Mesendoderm (in vitro differentiated cells): ENCODE data around the gene NSUN5.
"Not testable (repeated sequence)": the region's sequence is repeated elsewhere in the genome, so short reads cannot be mapped to it uniquely, and the experiment has no call there.

ENCODE experiments used
- DNase-seq: peaks from one replicate; pipeline ENCODE4 v3.0.0; 2013
- H2AK5ac ChIP-seq: 2 replicates; pipeline ENCODE4 v1.6.1; 2013; ENCODE audit warnings: low read length, inconsistent platforms
- H2BK120ac ChIP-seq: 2 replicates; pipeline ENCODE4 v1.6.1; 2013; ENCODE audit warnings: low read depth, mild to moderate bottlenecking, low read length, moderate library complexity, mixed read lengths
- H2BK15ac ChIP-seq: replicated peaks from 2 replicates; pipeline ENCODE4 v1.6.1; 2013; ENCODE audit warnings: low read depth, mild to moderate bottlenecking, moderate library complexity
- H2BK5ac ChIP-seq: 2 replicates; pipeline ENCODE4 v1.6.1; 2013; ENCODE audit warnings: low read length, inconsistent platforms
- H3K18ac ChIP-seq: 2 replicates; pipeline ENCODE4 v1.6.1; 2013; ENCODE audit warnings: mild to moderate bottlenecking, low read length, mixed read lengths
- H3K23ac ChIP-seq: one replicate; pipeline ENCODE4 v1.6.1; 2013; ENCODE audit warnings: low read length
- H3K27ac ChIP-seq: 2 replicates; pipeline ENCODE4 v1.5.1; 2013; ENCODE audit warnings: low read depth, mild to moderate bottlenecking, inconsistent platforms, low read length, moderate library complexity
- H3K27me3 ChIP-seq: 2 replicates; pipeline ENCODE4 v1.6.1; 2013; ENCODE audit warnings: low read length, control low read depth, mild to moderate bottlenecking, inconsistent platforms; ENCODE audit not compliant: insufficient read depth, poor library complexity
- H3K36me3 ChIP-seq: 2 replicates; pipeline ENCODE4 v1.6.1; 2013; ENCODE audit warnings: low read length, inconsistent platforms; ENCODE audit not compliant: control insufficient read depth, insufficient read depth
- H3K4ac ChIP-seq: one replicate; pipeline ENCODE4 v1.6.1; 2013; ENCODE audit warnings: low read depth, mild to moderate bottlenecking, low read length, moderate library complexity
- H3K4me1 ChIP-seq: 2 replicates; pipeline ENCODE4 v1.6.1; 2013; ENCODE audit warnings: low read depth, low read length, inconsistent platforms; ENCODE audit not compliant: control insufficient read depth
- H3K4me2 ChIP-seq: 2 replicates; pipeline ENCODE4 v1.6.1; 2013; ENCODE audit warnings: low read length
- H3K4me3 ChIP-seq: 2 replicates; pipeline ENCODE4 v1.5.1; 2013; ENCODE audit warnings: mild to moderate bottlenecking, low read length
- H3K56ac ChIP-seq: one replicate; pipeline ENCODE4 v1.6.1; 2013; ENCODE audit warnings: low read length
- H3K79me1 ChIP-seq: 2 replicates; pipeline ENCODE4 v1.6.1; 2013; ENCODE audit warnings: low read length, inconsistent platforms
- H3K79me2 ChIP-seq: 2 replicates; pipeline ENCODE4 v1.6.1; 2013; ENCODE audit warnings: mild to moderate bottlenecking, low read length; ENCODE audit not compliant: control insufficient read depth, insufficient read depth
- H3K9ac ChIP-seq: 2 replicates; pipeline ENCODE4 v1.6.1; 2013; ENCODE audit warnings: low read length, inconsistent platforms
- H4K5ac ChIP-seq: one replicate; pipeline ENCODE4 v1.6.1; 2013; ENCODE audit warnings: low read length
- H4K8ac ChIP-seq: one replicate; pipeline ENCODE4 v1.6.1; 2013; ENCODE audit warnings: low read depth, mild to moderate bottlenecking, control low read depth, low read length, moderate library complexity
- WGBS: extraction: QIAGEN DNeasy Blood & Tissue Kit; methylation state at CpG from one replicate; pipeline ENCODE4 v1.1.7; 2013; ENCODE audit warnings: low lambda C conversion rate, missing lambda C conversion rate; ENCODE audit not compliant: insufficient coverage; ENCODE audit errors: extremely low coverage; 5-methylcytosine and 5-hydroxymethylcytosine counted together

NSUN5 gene

DNA sequence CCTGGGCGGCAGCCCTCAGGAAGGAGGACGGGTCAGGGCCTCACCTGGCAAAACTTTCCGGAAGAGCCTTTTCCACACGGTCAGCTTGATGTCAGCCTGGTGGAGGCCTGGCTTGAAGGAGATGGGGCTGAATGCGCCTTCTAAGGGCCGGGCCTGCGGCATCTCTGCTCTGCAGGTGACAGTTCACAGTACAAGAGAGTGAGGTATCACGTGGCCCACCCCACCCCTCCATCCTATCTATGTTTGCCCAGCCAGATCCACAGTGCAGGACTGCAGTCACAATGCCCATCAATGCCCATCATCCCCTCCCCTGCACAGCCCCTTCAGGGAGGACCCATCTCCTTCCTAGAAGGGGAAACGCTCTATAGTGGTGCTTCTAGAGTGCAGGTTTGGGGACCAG lies 7.9 kb upstream of the NSUN5 start:
- Histone ChIP-seq H3K4ac (no peak overlapping the region), H3K18ac (no peak overlapping the region), H2BK120ac (no peak overlapping the region), H3K4me3 (no peak overlapping the region), H3K9ac (no peak overlapping the region), H3K79me2 (no peaks in the 10 kb centered on the region), H2BK15ac (no peak overlapping the region), H4K5ac (no peak overlapping the region), H3K56ac (no peak overlapping the region), H2AK5ac (no peak overlapping the region), H3K27ac (no peak overlapping the region), H3K23ac (no peak overlapping the region), H3K27me3 (no peaks in the 10 kb centered on the region), H3K36me3 (no peaks in the 10 kb centered on the region), H2BK5ac (no peak overlapping the region), H3K79me1 (no peaks in the 10 kb centered on the region), H3K4me1 (no peaks in the 10 kb centered on the region), H4K8ac (no peak overlapping the region), H3K4me2 (no peak overlapping the region)
- WGBS: no CpG with 5 or more reads among the region's 9 CpGs
- DNase-seq: no peak

DNA sequence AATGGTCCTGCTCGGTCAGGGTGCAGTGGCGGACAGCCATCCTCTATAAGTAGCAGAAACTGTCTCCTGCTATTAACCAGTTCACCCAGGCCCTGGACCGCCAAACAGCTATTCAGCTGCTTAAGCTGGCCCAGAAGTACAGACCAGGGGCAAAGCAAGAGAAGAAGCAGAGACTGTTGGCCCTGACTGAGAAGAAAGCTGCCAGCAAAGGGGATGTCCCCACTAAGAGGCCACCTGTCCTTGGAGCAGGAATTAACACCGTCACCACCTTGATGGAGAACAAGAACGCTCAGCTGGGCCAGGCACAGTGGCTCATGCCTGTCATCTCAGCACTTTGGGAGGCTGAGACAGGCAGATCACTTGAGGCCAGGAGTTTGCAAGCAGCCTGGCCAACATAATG lies 5.6 kb upstream of the NSUN5 start:
- H3K4me2 ChIP-seq: no peak overlapping the region
- H3K4ac ChIP-seq: no peak overlapping the region
- no peaks in the 10 kb centered on the region for H3K79me1 ChIP-seq
- no peak overlapping the region for H3K27ac ChIP-seq
- H3K18ac ChIP-seq: no peak overlapping the region
- no peak overlapping the region for H3K4me3 ChIP-seq
- H4K8ac ChIP-seq: no peak overlapping the region
- H3K4me1 ChIP-seq: no peaks in the 10 kb centered on the region
- no peaks in the 10 kb centered on the region for H3K27me3 ChIP-seq
- no peak overlapping the region for H3K56ac ChIP-seq
- H3K79me2 ChIP-seq: no peaks in the 10 kb centered on the region
- no CpG with 5 or more reads among the region's 5 CpGs for whole genome bisulfite sequencing
- no peaks in the 10 kb centered on the region for H3K36me3 ChIP-seq
- H3K9ac ChIP-seq: no peak overlapping the region
- H2BK15ac ChIP-seq: no peak overlapping the region
- H3K23ac ChIP-seq: no peak overlapping the region
- no peak for DNase-seq
- no peak overlapping the region for H4K5ac ChIP-seq
- no peak overlapping the region for H2BK5ac ChIP-seq
- no peak overlapping the region for H2AK5ac ChIP-seq
- H2BK120ac ChIP-seq: no peak overlapping the region

DNA sequence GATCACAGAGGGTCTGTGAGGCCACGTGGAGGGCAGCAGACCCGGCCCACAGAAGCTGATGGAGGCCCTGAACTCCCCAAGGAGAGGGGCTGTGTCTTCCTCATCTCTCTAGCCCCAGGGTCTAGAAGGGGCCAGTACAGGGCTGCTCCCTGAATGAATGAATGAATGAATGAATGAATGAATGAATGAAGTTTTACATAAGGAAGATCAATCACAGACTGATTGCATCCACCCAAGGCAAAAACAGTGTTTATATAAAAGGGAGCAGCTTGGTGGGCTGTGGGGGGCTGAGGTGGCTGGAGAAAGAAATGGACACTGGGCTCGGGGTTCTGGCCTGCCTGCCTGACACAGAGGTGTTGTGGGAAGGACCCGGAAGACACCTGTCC lies 4.9 kb upstream of the NSUN5 start:
- no CpG with 5 or more reads among the region's 4 CpGs for WGBS
- Histone ChIP-seq H3K9ac (no peak overlapping the region), H3K56ac (no peak overlapping the region), H2BK5ac (no peak overlapping the region), H3K36me3 (no peaks in the 10 kb centered on the region), H4K8ac (no peak overlapping the region), H3K79me2 (no peaks in the 10 kb centered on the region), H3K23ac (no peak overlapping the region), H2BK15ac (no peak overlapping the region), H2AK5ac (no peak overlapping the region), H4K5ac (no peak overlapping the region), H3K27ac (no peak overlapping the region), H2BK120ac (no peak overlapping the region), H3K79me1 (no peaks in the 10 kb centered on the region), H3K4me1 (no peaks in the 10 kb centered on the region), H3K4ac (no peak overlapping the region), H3K4me3 (no peak overlapping the region), H3K4me2 (no peak overlapping the region), H3K18ac (no peak overlapping the region), H3K27me3 (no peaks in the 10 kb centered on the region)
- no peak for DNase-seq

DNA sequence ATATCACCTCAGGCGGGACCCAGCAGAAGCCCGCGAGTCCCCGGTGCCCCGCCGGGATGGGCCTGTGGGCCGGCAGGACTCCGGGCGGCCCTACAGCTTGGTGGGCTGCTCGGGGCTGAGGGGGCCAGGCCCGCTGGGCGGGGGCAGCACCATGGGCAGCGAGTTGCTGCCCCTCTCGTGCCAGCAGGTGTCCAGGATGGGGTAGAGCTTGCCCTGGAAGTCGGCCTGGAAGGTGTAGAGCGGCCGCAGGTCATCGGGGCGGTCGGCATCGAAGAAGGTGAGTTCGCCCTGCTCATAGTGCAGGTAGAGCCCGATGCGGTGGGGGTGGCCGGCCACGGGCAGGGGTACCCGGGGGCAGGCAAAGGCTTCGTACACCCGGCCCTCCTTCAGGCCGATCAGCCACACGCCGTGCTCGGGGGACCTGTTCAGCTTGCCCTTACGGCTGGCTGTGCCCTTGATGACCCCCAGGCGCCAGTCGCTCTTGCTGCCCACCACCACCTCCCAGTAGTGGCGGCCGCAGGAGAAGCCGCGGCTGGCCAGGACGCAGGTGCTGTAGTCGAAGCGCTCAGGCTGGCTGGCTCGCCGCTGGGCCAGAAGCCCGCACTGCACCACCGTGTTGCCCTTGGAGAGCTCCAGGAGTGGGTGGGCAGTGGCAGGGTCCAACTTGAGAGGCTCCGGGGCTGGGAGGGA lies 4.3 kb upstream of the NSUN5 start:
- no peak overlapping the region for H4K5ac ChIP-seq
- no peak overlapping the region for H3K18ac ChIP-seq
- no peak overlapping the region for H2BK5ac ChIP-seq
- no peak overlapping the region for H3K27ac ChIP-seq
- WGBS: no CpG with 5 or more reads among the region's 48 CpGs
- H3K36me3 ChIP-seq: no peaks in the 10 kb centered on the region
- no peak overlapping the region for H3K56ac ChIP-seq
- H2BK120ac ChIP-seq: no peak overlapping the region
- DNase-seq: no peak
- no peaks in the 10 kb centered on the region for H3K27me3 ChIP-seq
- no peak overlapping the region for H3K9ac ChIP-seq
- no peak overlapping the region for H3K4me2 ChIP-seq
- H3K4me3 ChIP-seq: no peak overlapping the region
- no peak overlapping the region for H3K4ac ChIP-seq
- no peaks in the 10 kb centered on the region for H3K4me1 ChIP-seq
- no peak overlapping the region for H2AK5ac ChIP-seq
- H4K8ac ChIP-seq: no peak overlapping the region
- H2BK15ac ChIP-seq: no peak overlapping the region
- H3K79me1 ChIP-seq: no peaks in the 10 kb centered on the region
- no peak overlapping the region for H3K23ac ChIP-seq
- H3K79me2 ChIP-seq: peaks cover 4% of the 10 kb centered on the region

DNA sequence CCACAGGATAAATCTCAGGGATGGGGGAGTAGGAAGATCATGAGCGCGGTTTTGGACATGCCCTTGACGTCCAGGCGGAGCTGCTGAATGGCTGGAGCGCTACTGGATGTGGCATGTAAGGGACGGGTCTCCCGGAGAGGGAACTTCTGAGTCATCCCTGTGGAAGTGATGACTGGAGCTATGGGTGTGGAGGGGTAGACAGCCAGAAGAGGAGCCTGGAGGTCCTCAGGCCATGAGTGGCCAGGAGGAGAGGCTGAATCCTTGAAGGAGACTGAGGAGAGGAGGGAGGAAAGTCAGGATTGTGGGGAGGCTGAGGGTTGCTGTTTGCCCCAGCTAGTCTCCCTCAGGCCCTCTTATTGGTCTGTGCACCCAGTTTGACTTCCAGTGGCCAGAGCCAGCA lies 2.8 kb upstream of the NSUN5 start:
- H3K27me3 ChIP-seq, H3K18ac ChIP-seq, H2BK5ac ChIP-seq, H3K23ac ChIP-seq, H4K5ac ChIP-seq, H3K4me2 ChIP-seq, H2BK15ac ChIP-seq, H3K27ac ChIP-seq, H3K4me3 ChIP-seq, H3K79me1 ChIP-seq, H3K56ac ChIP-seq, H3K36me3 ChIP-seq, H4K8ac ChIP-seq, H3K9ac ChIP-seq, H2BK120ac ChIP-seq, DNase-seq, H3K4me1 ChIP-seq, H2AK5ac ChIP-seq, H3K4ac ChIP-seq: not testable (repeated sequence)
- no CpG with 5 or more reads among the region's 7 CpGs for WGBS
- H3K79me2 ChIP-seq: peaks cover 16% of the 10 kb centered on the region

DNA sequence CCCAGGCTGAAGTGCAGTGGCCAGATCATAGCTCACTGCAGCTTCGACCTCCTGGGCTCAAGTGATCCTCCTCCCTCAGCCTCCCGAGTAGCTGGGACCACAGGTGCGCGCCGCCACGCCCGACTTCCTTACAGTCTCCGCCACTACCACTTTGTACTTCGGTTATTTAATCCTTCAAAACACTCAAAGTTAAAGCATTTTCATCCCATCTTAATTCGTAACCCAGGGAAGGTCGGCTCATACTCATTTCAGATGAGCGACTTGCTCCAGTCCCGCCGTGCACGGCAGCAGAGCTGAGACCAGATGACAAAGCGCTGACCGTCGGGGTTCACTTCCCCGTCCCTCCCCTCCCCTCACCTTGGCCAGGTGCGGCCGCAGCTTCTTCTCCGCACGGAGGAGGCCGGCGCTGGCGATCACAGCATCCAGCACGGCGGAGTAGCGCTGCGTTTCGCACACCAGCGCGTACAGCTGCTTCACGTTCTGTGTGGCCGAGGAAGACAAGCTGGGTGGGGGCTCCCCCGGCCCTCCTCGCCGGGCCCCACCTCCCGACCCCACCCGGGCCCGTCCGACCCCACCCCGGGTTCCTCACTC lies 457 bp downstream of the NSUN5 start:
- peak overlapping the region; percentile 82 for H3K4me2 ChIP-seq
- peak overlapping the region; percentile 72 for H3K4me3 ChIP-seq
- H3K27me3 ChIP-seq: no peaks in the 10 kb centered on the region
- H3K18ac ChIP-seq: no peak overlapping the region
- no peak overlapping the region for H2BK15ac ChIP-seq
- peak; percentile 22 for DNase-seq
- no peaks in the 10 kb centered on the region for H3K4me1 ChIP-seq
- no peak overlapping the region for H3K27ac ChIP-seq
- peak overlapping the region; percentile 63 for H3K4ac ChIP-seq
- peaks cover 8% of the 10 kb centered on the region for H3K79me1 ChIP-seq
- H2AK5ac ChIP-seq: no peak overlapping the region
- no peak overlapping the region for H3K23ac ChIP-seq
- H3K36me3 ChIP-seq: peaks cover 2% of the 10 kb centered on the region
- peaks cover 16% of the 10 kb centered on the region for H3K79me2 ChIP-seq
- no peak overlapping the region for H2BK5ac ChIP-seq
- H3K9ac ChIP-seq: peak overlapping the region; percentile 81
- H3K56ac ChIP-seq: peak overlapping the region; percentile 92
- H4K8ac ChIP-seq: no peak overlapping the region
- H2BK120ac ChIP-seq: no peak overlapping the region
- WGBS: no CpG with 5 or more reads among the region's 43 CpGs
- H4K5ac ChIP-seq: no peak overlapping the region
